SIG-M5 treated with dmso at 0.1 percent for 504 hours (cell line): Measurements from ENCODE around the gene FTSJ3.
"Not testable (repeated sequence)": the region's sequence is repeated elsewhere in the genome, so short reads cannot be mapped to it uniquely, and the experiment has no call there.

Experiments used
- DNase-seq: peaks from one replicate; lab custom pipeline; 2025; ENCODE audit not compliant: unreplicated experiment; lab: John Stamatoyannopoulos, UW

The FTSJ3 gene

DNA sequence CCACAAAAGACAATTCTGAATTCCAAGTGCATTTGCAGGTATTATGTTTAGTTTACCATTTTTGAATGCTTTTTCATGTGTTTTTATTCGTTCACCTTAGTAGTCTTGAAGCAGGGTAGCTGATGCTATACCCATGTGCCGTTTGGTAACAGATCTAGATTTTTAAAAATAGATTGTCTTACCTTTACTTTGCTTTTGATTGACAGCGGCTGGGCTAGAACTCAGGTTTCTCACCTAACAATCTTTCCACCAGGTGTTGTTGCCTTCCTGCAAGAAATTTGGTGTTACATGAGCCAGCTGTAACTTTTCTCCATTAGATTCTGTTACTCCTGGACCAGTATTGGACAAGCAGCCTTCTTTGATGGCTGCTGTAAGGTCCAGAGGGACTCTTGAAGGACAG, 1.5 kb upstream of the FTSJ3 start:
- no peak for DNase-seq

DNA sequence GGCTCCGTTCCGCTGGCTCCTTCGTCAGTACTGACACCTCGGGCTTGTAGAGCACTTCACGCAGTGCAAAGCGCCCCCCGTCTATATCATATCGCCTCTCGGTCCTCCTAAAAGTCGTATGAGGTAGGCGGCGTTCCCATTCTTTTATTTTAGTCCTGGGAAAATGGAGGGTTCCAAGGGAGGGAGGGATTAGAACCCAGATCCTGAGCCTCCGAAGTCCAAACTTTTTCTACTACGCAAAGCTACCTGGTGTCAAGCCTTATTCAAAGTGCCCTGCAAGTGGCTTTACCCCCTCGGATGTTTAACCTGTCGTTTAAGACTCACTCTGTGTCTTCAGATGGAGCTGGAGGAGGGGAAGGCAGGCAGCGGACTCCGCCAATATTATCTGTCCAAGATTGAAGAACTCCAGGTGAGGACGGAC, 348 bp upstream of the FTSJ3 start:
- no peak for DNase-seq

DNA sequence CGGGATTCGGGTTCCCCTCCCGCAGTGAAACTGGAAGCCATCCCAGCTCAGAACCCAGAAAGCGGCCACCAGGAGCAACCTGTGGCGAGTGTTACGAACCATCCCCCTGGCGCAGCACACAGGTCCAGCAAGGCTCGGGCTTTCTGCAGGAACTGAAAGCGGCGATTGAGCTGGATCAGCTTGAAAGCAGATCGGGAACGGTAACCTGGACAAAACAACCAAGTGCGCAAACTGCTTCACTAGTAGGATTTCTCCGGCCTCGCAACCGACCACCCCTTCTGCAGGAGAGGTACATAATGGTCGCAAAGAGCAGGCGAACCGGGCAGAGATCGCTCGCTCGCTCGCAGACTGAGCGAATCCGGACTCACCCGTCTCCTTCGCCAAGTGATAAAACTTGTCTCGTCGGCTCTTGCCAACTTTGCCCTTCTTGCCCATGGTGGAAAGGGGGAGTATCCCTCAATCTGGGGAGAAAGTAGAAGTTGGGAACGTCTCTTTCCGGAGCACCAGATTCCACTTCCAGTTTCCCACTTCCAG, 928 bp downstream of the FTSJ3 start:
- DNase-seq, result peak; percentile 40

DNA sequence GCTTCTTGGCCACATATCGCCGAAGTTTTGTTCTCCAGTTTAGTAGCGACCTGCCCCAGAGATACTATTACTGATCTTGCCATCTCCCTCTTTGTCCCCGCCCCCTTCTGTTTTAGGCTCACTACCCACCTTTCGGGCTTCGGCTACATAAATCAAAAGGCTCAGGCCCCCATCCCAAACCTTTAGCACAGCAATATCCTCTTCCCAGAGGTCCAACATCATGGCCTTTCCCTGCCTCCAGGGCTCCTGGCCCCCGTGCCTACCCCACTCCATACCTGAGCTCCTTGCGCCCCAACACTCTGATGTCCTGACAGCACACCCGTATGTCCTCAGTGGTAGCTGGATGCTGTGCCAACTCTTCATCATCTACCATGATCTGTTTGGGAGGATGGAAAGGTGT, 3.1 kb downstream of the FTSJ3 start:
- no peak for DNase-seq

DNA sequence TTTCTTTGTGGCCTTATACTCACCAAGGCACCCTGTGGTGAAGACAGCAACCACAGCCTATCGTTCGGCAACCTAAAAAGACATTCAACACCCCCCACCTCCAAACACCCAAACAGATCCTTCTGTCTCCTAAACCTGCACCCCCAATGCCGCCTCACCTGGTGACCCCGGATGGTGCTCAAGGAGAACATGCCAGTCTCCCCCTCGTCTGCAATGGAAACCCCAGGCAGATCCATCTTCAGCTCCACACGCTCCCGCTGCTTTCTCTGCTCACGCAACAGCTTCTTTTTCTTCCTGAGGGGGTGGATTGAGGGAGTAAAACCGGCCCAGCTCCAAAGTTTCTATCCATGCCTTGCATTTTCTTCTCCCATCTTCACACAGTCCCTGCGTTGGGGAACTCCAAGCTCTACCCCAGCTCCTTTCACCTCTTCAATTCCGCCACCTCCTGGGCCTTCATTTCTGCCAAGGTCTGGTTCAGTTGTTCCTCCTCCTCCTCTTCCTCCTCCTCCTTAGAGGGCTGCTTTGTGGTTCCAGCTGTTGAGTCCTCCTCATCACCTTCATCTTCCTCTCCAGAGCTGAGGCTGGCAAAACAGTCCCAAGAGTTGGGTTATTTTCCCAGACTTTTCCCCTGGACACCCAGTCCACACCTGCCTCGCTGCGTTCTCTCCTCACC, 3.7 kb downstream of the FTSJ3 start:
- DNase-seq, result no peak

DNA sequence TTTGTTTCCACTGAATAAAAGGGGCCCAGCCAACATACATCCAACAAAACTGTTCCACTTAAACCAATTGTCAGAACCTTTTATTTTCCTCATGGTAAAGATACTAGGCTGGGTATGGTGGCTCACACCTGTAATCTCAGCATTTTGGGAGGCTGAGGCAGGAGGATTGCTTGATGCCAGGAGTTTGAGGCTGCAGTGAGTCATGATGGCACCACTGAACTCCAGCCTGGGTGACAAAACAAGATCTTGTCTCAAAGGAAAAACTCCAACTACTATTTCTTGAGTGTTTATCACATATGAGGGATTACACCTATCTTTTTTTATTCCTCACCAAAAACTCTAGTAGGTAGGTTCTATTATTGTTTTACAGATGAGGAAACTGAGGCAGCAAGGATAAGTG, 4.9 kb downstream of the FTSJ3 start:
- no peak for DNase-seq

DNA sequence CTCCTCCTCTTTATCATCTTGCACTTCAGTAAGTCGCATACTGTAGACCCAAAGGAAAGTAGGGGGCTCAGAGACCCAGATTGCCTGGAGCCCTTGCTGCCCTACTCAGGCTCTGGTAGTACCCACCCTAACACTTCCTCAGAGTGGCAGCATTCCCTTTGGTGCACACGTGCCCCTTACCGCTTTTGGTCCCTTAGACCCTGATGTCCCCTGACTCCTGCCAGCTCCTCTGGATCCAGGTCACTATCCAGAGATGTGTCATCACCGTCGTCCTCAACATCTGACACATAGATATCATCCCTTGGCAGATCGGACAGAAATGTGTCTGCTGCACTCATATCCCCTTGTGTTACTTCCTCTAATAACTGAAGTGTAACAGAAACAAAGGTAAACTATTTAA, 5.7 kb downstream of the FTSJ3 start:
- no peak for DNase-seq

DNA sequence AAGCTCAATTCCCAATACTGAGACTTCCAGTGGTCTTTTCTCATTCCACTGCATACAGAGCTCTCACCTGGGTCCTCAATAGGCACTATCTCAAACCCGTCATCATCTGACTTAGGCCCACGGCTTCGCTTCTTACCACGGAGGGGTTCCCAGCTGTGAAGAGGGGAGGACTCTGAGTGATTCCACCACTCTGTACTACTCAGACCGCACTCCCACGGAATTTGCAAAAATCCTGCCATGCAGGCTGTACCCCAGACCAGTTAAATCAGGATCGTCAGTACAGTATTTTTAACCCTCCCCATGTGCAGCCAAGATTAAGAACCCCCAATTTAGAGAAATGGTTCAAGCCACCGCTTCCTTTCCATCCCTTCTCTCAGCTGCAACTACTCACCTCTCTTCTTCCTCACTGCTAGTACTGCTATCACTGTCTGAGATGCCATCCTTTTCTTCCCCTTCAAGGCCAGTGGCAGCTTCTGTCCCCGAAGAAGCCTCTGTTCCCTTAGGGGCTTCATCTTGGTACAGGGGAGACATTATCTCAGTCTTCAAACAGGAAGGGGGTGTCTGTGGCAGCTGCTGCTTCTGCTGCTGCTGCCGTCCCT, 6.4 kb downstream of the FTSJ3 start:
- no peak for DNase-seq

DNA sequence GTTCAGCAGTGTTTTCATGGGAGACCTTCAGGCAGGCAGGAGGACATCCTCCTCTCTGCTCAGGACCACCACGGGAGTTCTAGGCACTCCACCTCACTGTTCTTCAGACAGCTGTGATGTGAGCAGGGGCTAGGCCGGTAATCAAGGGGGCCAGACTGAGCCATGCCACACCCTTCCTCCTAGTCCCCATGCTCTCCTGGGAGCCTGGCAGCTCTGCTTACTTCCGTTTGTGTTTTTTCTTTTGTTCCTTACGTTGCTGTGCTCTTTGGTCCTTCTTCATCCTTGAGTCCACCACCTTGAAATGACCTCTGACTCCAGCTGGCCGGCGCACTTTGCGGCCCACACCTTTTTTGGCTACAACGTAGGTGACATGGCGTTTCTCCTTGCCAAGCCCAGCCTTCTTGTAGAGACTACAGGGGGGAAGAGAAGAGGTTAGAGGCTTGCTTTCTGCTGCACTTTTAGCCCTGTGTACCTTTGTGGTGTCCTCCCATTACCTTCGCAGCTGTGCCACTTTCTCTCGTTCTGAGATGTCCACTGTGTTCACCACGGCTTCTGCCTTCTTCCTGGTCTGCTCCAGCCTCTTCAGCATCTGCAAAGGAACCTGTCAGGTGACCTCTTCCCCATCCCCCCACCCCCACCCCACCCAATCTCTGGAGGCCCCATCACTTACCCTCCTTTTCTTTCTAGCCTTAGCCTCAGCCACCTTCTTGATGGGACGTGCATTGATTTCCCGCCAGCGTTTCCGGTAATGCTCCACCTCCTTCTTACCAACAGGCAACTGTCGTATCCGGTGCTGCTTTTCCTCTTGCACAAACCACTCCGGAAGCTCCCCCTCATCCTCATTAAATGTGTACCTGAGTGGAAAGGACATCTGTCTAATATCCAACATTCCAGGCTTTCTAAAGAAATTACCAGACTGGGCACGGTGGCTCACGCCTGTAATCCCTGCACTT, 7.6 kb downstream of the FTSJ3 start:
- DNase-seq, result no peak

DNA sequence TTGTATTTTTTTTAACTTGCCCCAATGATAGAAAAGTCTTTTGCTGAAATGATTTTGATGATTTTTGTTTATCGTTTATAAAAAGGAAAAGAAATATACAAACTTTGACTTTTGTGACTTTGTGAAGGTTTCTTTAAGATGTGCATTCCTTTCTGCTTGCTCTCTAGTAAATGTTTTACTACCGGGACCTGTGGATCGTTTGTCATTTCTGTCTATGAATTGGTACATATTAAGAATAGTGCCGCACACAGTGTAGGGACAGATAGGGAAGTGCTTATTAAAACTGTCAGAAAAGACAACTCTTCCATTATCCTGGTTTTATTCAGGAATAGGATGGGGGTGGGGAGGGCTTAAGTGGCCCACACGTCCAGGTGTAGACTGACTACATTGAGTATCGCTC, 8.3 kb downstream of the FTSJ3 start:
- no peak for DNase-seq

DNA sequence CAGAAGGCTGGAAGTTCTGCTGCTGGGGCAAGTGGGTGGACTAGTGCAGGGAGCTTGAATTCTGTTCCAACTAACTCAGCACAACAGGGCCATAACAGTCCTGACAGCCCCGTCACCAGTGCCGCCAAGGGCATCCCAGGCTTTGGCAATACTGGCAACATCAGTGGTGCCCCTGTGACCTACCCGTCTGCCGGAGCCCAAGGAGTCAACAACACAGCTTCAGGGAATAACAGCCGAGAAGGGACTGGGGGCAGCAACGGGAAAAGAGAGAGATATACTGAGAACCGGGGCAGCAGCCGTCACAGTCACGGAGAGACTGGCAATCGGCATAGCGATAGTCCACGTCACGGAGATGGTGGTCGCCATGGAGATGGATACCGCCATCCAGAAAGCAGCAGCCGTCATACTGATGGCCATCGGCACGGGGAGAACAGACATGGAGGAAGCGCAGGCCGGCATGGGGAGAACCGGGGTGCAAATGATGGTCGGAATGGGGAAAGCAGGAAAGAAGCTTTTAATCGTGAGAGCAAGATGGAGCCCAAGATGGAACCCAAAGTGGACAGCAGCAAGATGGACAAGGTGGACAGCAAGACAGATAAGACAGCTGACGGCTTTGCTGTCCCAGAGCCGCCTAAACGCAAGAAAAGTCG, 9.6 kb downstream of the FTSJ3 start:
- no peak for DNase-seq

DNA sequence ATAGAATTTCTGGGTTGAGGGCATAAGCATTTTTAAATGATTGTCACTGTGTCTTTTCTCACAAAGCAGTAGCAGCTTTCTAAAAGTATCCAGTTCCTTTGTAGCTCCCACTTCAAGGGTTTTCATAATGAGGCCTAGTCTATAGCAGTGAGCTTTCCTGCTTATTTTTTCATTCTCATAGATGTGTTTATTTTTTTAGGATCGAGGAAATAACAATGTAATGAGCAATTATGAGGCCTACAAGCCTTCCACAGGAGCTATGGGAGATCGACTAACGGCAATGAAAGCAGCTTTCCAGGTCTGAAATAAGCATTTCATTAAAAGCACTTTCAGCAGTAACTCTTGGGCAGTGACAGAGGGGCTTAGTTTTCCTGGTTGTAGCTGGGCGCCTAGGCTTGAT, 10.8 kb downstream of the FTSJ3 start:
- no peak for DNase-seq

DNA sequence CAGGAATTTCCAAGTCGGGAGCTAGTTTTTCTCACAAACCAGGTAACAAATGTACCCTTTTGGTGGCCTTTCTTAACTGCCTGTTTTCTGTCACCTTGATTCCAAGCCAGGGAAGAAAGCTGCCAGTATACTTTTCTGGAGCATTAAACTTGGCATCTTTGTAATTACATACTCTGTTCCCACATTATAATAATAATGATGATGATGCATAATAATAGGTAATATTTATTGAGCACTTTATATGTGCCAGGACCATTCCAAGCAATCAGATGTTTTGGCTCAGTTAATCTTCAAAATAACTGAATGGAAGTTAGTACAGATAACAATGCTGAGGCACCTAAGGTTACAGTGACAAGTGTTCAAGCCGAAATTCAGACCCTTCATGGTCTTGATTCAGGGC, 11.3 kb downstream of the FTSJ3 start:
- DNase-seq, result no peak

DNA sequence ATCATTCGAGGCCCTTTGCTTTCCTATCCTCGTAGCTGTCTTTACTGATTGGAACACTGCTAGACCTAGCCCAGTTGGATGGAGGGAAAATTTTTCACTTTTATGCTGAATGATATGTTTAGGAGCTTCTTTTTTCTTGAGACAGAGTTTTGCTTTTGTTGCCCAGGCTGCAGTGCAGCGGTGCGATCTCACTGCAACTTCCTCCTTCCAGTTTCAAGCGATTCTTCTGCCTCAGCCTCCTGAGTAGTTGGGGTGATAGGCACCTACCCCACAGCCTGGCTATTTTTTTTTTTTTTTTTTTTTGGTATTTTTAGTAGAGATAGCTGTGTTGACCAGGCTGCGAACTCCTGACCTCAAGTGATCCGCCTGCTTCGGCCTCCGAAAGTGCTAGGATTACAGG, 17.5 kb downstream of the FTSJ3 start:
- no peak for DNase-seq

DNA sequence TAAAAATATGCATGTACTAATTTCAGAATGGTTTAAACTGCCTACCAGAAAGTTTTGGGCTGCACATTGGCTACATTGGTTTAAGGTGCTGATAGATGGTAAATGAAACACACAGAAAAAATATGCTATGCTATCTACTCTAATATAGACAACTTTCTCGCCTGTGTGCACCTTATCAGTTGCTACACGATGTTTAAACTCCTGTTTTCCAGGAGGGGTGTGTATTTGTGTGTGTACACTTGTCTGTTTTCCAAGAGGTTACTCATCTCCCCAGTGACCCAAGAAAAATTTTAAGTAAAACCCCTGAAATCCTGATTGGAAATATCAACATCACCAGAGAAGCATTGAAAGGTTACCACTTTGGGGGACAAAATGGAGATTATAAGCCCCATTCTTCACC, 21.9 kb downstream of the FTSJ3 start:
- no peak for DNase-seq

DNA sequence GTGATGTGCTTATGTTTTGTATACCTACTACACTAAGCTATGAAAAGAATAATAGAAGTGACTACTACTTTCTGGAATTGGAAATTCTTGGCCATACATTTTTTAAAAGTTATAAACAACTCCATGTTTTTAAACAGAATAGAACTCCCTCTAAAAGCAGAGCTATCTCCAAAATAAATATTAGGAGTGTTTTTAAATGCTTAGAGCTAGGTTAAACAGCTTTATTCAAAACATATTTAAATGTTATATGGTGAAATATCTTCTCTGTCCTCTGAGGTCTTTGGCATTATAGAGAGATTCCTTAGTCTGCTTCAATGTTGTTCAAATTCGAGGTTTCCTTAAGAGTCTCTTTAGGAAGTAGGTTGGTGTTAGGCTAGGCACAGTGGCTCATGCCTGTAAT, 23.1 kb downstream of the FTSJ3 start:
- no peak for DNase-seq

DNA sequence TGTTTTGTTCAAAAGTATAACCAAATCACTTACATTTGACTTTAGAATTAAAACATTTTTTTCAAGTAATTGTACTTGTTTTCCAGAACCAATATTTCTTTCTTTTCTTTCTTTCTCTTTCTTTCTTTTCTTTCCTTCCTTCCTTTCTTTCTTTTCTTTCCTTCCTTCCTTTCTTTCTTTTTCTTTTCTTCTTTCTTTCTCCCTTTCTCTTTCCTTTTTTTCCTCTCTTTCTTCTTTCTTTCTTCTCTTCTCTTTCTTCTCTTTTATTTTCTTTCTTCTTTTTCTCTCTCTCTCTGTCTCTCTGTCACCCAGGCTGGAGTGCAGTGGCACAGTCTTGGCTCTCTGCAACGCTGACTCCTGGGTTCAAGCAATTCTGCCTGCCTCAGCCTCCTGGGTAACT, 26.7 kb downstream of the FTSJ3 start:
- no peak for DNase-seq

DNA sequence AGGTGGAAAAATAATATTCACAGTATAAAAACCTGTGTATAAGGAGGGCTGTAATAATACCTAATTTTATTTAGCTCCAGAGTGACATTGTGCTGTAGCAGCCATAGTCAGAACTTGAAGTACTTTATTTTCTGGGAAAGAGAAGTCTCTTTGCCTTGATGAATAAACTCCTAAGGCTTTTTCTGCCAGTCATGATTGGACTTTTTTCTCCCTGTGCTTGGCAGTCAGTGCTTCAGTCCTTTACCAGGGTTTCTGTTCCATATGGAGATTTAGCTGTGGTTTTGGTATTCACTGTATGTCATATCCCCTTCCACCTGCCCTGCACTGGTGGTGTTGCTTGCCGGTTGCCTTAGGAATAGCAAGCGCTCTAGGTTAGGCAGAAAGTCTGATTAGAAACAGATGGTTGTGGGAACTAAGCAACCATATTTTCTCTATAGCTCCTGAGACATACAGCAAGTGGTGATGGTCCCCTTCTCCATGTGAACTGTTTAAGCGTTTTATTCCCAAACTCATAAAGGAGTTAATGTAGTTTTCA, 28.8 kb downstream of the FTSJ3 start:
- DNase-seq, result no peak

DNA sequence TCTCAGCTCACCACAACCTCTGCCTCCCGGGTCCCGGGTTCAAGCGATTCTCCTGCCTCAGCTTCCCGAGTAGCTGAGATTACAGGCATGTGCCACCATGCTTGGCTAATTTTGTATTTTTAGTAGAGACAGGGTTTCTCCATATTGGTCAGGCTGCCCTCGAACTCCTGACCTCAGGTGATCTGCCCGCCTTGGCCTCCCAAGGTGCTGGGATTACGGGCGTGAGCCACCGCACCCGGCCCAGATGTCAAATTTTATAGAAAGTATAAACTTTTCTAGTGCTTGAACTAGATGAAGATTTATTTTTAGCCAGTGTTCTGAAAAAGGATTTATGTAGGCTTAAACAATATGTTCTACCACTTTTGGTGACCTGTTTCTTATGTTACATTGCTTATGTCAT, 31.1 kb downstream of the FTSJ3 start:
- DNase-seq, result not testable (repeated sequence)

DNA sequence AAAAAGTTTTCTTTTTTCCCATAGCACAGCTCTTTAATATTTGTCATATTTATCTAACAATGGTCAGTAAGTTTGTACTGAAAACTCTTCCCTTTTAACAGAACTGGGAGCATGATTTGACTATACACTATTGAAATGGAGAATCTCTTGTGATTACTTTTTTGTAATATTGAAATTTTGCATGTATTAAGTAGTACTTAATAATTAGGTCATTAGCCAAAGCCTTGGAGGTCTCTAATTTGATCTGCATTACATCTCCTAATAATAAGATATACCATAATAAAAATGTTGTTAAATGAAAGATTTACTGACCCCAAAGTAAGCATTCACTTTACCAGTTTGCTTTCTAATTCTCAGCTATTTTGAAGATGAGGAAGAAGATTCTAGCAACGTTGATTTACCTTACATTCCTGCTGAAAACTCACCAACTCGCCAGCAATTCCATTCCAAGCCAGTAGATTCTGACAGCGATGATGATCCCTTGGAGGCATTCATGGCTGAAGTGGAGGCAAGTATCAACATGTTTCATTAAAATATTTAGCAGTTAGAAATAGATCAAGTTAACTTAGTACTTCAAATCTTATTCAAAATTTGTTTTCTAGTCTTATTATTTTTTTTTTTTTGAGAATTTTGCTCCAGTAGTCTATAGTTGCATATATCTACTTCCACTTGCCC, 35.3 kb downstream of the FTSJ3 start:
- DNase-seq, result no peak

DNA sequence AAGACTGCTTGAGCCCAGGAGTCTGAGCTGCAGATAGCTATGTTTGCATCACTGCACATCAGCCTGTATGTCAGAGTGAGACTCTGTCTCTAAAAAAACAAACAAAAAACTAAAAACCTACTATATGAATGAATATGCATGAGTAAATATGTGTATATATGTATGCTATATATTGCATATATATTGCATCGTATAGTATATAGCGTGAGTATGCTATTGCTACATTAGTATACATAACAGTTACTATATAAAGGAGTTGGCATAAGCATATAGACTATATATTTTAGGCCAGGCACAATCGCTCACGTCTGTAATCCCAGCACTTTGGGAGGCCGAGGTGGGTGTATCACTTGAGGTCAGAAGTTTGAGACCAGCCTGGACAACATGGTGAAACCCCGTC, 37.4 kb downstream of the FTSJ3 start:
- no peak for DNase-seq
